Trophoblast cell (in vitro differentiated cells and primary cell): ENCODE measurements around the gene TPT1.

Source experiments
- DNase-seq, 2 donors: peaks; one replicate each; pipeline ENCODE4 v3.0.0-alpha.2; 2016
- H2AFZ ChIP-seq: 2 replicates; pipeline ENCODE4 v1.6.1; 2013; ENCODE audit warnings: low read length, moderate library complexity, mild to moderate bottlenecking; ENCODE audit not compliant: insufficient read depth, poor library complexity
- H2AK5ac ChIP-seq: 2 replicates; pipeline ENCODE4 v1.6.1; 2013; ENCODE audit warnings: mild to moderate bottlenecking, low read length
- H2BK120ac ChIP-seq: 2 replicates; pipeline ENCODE4 v1.6.1; 2013; ENCODE audit warnings: low read length, mild to moderate bottlenecking, moderate library complexity; ENCODE audit not compliant: insufficient read depth, poor library complexity
- H2BK12ac ChIP-seq: 2 replicates; pipeline ENCODE4 v1.6.1; 2013; ENCODE audit warnings: mild to moderate bottlenecking, low read length, moderate library complexity
- H2BK5ac ChIP-seq: 2 replicates; pipeline ENCODE4 v1.6.1; 2013; ENCODE audit warnings: low read length, low read depth, moderate library complexity, mild to moderate bottlenecking; ENCODE audit not compliant: poor library complexity
- H3K14ac ChIP-seq: 2 replicates; pipeline ENCODE4 v1.6.1; 2013; ENCODE audit warnings: mild to moderate bottlenecking, low read length
- H3K18ac ChIP-seq: 2 replicates; pipeline ENCODE4 v1.6.1; 2013; ENCODE audit warnings: mild to moderate bottlenecking, low read length
- H3K23ac ChIP-seq: 2 replicates; pipeline ENCODE4 v1.6.1; 2013; ENCODE audit warnings: low read length
- H3K27ac ChIP-seq: 2 replicates; pipeline ENCODE4 v1.5.1; 2013; ENCODE audit warnings: low read depth, mild to moderate bottlenecking, inconsistent platforms, low read length, moderate library complexity
- H3K27me3 ChIP-seq: 2 replicates; pipeline ENCODE4 v1.6.1; 2013; ENCODE audit warnings: inconsistent platforms, mild to moderate bottlenecking, low read length, moderate library complexity; ENCODE audit not compliant: insufficient read depth
- H3K36me3 ChIP-seq, 2 experiments: 1 replicate in 1 of 2; 2 replicates in 1 of 2; pipeline ENCODE4 v1.6.1; 2013; ENCODE audit warnings: low read length in 2 of 2, mild to moderate bottlenecking in 2 of 2, moderate library complexity in 1 of 2; ENCODE audit not compliant: insufficient read depth in 2 of 2, control insufficient read depth in 1 of 2
- H3K4ac ChIP-seq: 2 replicates; pipeline ENCODE4 v1.6.1; 2013; ENCODE audit warnings: low read depth, mild to moderate bottlenecking, low read length, moderate library complexity
- H3K4me1 ChIP-seq, 2 experiments: 1 replicate in 1 of 2; 2 replicates in 1 of 2; pipeline ENCODE4 v1.6.1; 2013; ENCODE audit warnings: low read length in 2 of 2, mild to moderate bottlenecking in 2 of 2, moderate library complexity in 1 of 2; ENCODE audit not compliant: insufficient read depth in 2 of 2, control insufficient read depth in 1 of 2
- H3K4me2 ChIP-seq: 2 replicates; pipeline ENCODE4 v1.6.1; 2013; ENCODE audit warnings: inconsistent platforms, mild to moderate bottlenecking, low read length, moderate library complexity
- H3K4me3 ChIP-seq: 2 replicates; pipeline ENCODE4 v1.5.1; 2013; ENCODE audit warnings: mild to moderate bottlenecking, low read depth, low read length, inconsistent platforms
- H3K79me1 ChIP-seq: one replicate; pipeline ENCODE4 v1.6.1; 2013; ENCODE audit warnings: low read length
- H3K79me2 ChIP-seq: 2 replicates; pipeline ENCODE4 v1.6.1; 2013; ENCODE audit warnings: low read length, mild to moderate bottlenecking; ENCODE audit not compliant: control insufficient read depth, insufficient read depth, poor library complexity
- H3K9ac ChIP-seq: 2 replicates; pipeline ENCODE4 v1.6.1; 2013; ENCODE audit warnings: mild to moderate bottlenecking, low read length
- H3K9me3 ChIP-seq: 2 replicates; pipeline ENCODE4 v1.6.1; 2013; ENCODE audit warnings: low read depth, mild to moderate bottlenecking, control low read depth, inconsistent platforms, low read length; ENCODE audit not compliant: insufficient read depth
- H4K12ac ChIP-seq: 2 replicates; pipeline ENCODE4 v1.6.1; 2013; ENCODE audit warnings: low read depth, mild to moderate bottlenecking, low read length, moderate library complexity
- H4K8ac ChIP-seq: 2 replicates; pipeline ENCODE4 v1.6.1; 2013; ENCODE audit warnings: low read depth, mild to moderate bottlenecking, low read length, moderate library complexity
- H4K91ac ChIP-seq: one replicate; pipeline ENCODE4 v1.6.1; 2013; ENCODE audit warnings: low read depth, mild to moderate bottlenecking, low read length, moderate library complexity
- WGBS: extraction: QIAGEN DNeasy Blood & Tissue Kit; methylation state at CpG from one replicate; pipeline ENCODE4 v1.1.7; 2013; ENCODE audit warnings: missing lambda C conversion rate; ENCODE audit not compliant: insufficient read length, insufficient coverage; ENCODE audit errors: extremely low coverage; 5-methylcytosine and 5-hydroxymethylcytosine counted together

The TPT1 gene

GRCh38 chr13:45296259-45296658 lies 44.7 kb downstream of the TPT1 start:
- no peak overlapping the region for H4K12ac ChIP-seq
- H3K4me3 ChIP-seq: no peak overlapping the region
- no peaks in the 10 kb centered on the region for H3K36me3 ChIP-seq
- no peak overlapping the region for H3K14ac ChIP-seq
- no peak overlapping the region for H3K4ac ChIP-seq
- H3K9me3 ChIP-seq: peaks cover 1% of the 10 kb centered on the region
- H3K4me1 ChIP-seq: no peaks in the 10 kb centered on the region
- no peak overlapping the region for H3K27ac ChIP-seq
- no peak for DNase-seq
- H2BK12ac ChIP-seq: no peak overlapping the region
- H3K23ac ChIP-seq: no peak overlapping the region
- H4K91ac ChIP-seq: no peak overlapping the region
- H3K9ac ChIP-seq: no peak overlapping the region
- no peak overlapping the region for H3K18ac ChIP-seq
- H2BK5ac ChIP-seq: no peak overlapping the region
- H4K8ac ChIP-seq: no peak overlapping the region
- H2BK120ac ChIP-seq: no peak overlapping the region
- no peaks in the 10 kb centered on the region for H3K79me2 ChIP-seq
- no peak overlapping the region for H2AK5ac ChIP-seq
- H3K4me2 ChIP-seq: no peak overlapping the region
- H2AFZ ChIP-seq: no peak overlapping the region
- no peaks in the 10 kb centered on the region for H3K79me1 ChIP-seq
- H3K27me3 ChIP-seq: no peaks in the 10 kb centered on the region

GRCh38 chr13:45295536-45295935 lies 45.4 kb downstream of the TPT1 start:
- no peak for DNase-seq
- Histone ChIP-seq H3K4me3 (no peak overlapping the region), H2AK5ac (no peak overlapping the region), H4K12ac (no peak overlapping the region), H2BK120ac (no peak overlapping the region), H3K36me3 (no peaks in the 10 kb centered on the region), H3K14ac (no peak overlapping the region), H2BK12ac (no peak overlapping the region), H3K9ac (no peak overlapping the region), H3K18ac (no peak overlapping the region), H2AFZ (no peak overlapping the region), H3K23ac (no peak overlapping the region), H2BK5ac (no peak overlapping the region), H3K79me1 (no peaks in the 10 kb centered on the region), H3K4ac (no peak overlapping the region), H3K79me2 (no peaks in the 10 kb centered on the region), H4K91ac (no peak overlapping the region), H3K27me3 (no peaks in the 10 kb centered on the region), H3K27ac (no peak overlapping the region), H4K8ac (no peak overlapping the region), H3K9me3 (peaks cover 1% of the 10 kb centered on the region), H3K4me1 (no peaks in the 10 kb centered on the region), H3K4me2 (no peak overlapping the region)
- WGBS: no CpG with 5 or more reads among the region's 7 CpGs

GRCh38 chr13:45292176-45292575 lies 48.8 kb downstream of the TPT1 start:
- Histone ChIP-seq H3K18ac (no peak overlapping the region), H3K4ac (no peak overlapping the region), H2AFZ (no peak overlapping the region), H3K14ac (no peak overlapping the region), H3K36me3 (peaks cover 0 to 4% of the 10 kb centered on the region in 2 experiments), H3K4me1 (no peaks in the 10 kb centered on the region), H3K9me3 (no peaks in the 10 kb centered on the region), H2BK120ac (no peak overlapping the region), H3K79me1 (no peaks in the 10 kb centered on the region), H4K8ac (no peak overlapping the region), H3K9ac (no peak overlapping the region), H3K4me2 (no peak overlapping the region), H4K12ac (no peak overlapping the region), H3K23ac (no peak overlapping the region), H3K4me3 (no peak overlapping the region), H3K27ac (no peak overlapping the region), H3K27me3 (no peaks in the 10 kb centered on the region), H3K79me2 (no peaks in the 10 kb centered on the region), H2BK12ac (no peak overlapping the region), H2BK5ac (no peak overlapping the region), H4K91ac (no peak overlapping the region), H2AK5ac (no peak overlapping the region)
- DNase-seq: no peak
- no CpG with 5 or more reads among the region's 1 CpG for WGBS

- no peaks in the 10 kb centered on the region for H3K27me3 ChIP-seq
- H3K23ac ChIP-seq: no peak overlapping the region
- H3K79me1 ChIP-seq: no peaks in the 10 kb centered on the region
- H3K4me1 ChIP-seq: no peaks in the 10 kb centered on the region
- H3K18ac ChIP-seq: no peak overlapping the region
- H4K12ac ChIP-seq: no peak overlapping the region
- no peak overlapping the region for H2AFZ ChIP-seq
- H3K36me3 ChIP-seq: peaks cover 0 to 4% of the 10 kb centered on the region in 2 experiments
- H3K4me3 ChIP-seq: no peak overlapping the region
- no peaks in the 10 kb centered on the region for H3K9me3 ChIP-seq
- H3K4me2 ChIP-seq: no peak overlapping the region
- H2BK120ac ChIP-seq: no peak overlapping the region
- no peak overlapping the region for H2AK5ac ChIP-seq
- no peak overlapping the region for H4K8ac ChIP-seq
- H3K4ac ChIP-seq: no peak overlapping the region
- H2BK12ac ChIP-seq: no peak overlapping the region
- H3K79me2 ChIP-seq: no peaks in the 10 kb centered on the region
- no peak overlapping the region for H3K14ac ChIP-seq
- no CpG with 5 or more reads among the region's 3 CpGs for WGBS
- H3K9ac ChIP-seq: no peak overlapping the region
- H4K91ac ChIP-seq: no peak overlapping the region
- DNase-seq: no peak
- H3K27ac ChIP-seq: no peak overlapping the region
- no peak overlapping the region for H2BK5ac ChIP-seq
Measured at GRCh38 chr13:45289936-45290563, 50.9 kb downstream of the TPT1 start.
